ENCODE data around the gene VANGL1.
"Not testable (repeated sequence)": the region's sequence is repeated elsewhere in the genome, so short reads cannot be mapped to it uniquely, and the experiment has no call there.

VANGL1 gene

GRCh38 chr1:115641762-115642167 lies at the start of gene VANGL1:
Gene VANGL1, plus strand, starts transcription at chr1:115641970. Its CDS starts 9,444 bp downstream, at chr1:115651414.
- DNase-seq (ENCODE audit: low read depth in 2 of 2, low spot score in 1 of 2) = no peak

DNA sequence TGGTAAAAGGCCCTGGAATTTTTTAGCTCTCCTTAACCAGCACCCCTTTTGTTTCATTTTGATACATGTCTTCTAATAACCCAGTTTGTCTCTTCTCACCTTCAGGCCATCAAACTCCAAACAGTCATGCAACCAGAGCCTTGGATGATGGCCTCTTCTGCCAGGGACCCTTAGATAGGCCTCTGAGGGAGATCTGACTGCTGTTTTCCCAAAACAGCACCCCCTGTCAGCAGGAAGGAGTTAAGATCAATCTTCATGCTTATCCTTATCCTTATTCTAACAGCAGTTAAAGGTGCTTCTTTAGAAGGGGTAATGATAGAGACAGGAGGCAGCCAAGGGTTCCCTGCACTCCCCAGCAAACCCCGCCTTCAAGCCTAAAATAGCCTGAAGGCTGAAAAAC lies 49.5 kb upstream of the VANGL1 start:
- DNase-seq (ENCODE audit: low read depth in 2 of 2, low spot score in 1 of 2) = no peak

DNA sequence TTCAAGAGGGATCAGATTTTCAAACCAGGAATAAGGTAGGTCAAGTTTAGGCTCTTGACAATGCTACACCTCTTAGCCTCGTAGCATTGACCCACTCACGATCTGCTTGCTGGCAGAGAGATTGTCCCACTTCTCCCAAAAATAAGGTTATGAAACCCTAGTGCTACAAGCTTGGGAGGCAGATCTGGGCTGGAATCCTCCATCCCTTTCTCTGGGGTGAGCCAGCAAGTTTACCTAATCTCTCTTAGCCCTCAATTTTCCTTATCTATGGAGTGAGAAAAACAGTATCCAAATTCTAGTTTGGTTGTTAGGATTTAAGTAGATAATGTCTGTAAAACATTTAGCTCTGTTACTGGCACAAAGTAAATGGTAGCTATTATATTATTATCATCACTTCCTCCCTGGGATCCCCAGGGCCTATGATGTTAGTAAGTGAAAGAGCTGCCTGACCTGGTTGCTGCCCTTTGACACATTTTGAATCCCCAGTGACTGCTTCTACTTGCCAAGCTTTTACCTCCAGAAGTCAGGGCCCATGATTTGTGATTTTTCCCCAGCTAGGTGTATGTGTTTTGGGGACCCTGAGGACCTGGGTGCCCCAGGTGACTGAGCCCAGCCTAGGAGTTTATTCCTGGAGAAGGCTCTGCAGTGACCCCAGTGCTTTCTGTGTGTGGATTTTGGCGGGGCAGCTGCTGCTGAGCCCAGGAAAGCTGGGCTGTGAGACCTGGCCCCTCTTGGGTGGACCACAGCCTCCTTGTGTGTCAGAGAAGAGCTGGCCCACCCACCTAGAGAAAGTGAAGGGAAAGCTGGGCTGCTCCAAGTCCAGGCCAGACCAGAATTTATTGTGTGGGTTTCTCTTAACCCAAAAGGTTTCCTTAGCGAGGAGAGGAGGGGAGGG lies 48.2 kb upstream of the VANGL1 start:
- no peak for DNase-seq (ENCODE audit: low read depth in 2 of 2, low spot score in 1 of 2)

- no peak for DNase-seq (ENCODE audit: low read depth in 2 of 2, low spot score in 1 of 2)
Measured at GRCh38 chr1:115594600-115594999, 47.2 kb upstream of the VANGL1 start.

- peak; percentile 4 to 45 for DNase-seq (ENCODE audit: low read depth in 2 of 2, low spot score in 1 of 2)
Measured at GRCh38 chr1:115595279-115596079, 46.3 kb upstream of the VANGL1 start.

DNA sequence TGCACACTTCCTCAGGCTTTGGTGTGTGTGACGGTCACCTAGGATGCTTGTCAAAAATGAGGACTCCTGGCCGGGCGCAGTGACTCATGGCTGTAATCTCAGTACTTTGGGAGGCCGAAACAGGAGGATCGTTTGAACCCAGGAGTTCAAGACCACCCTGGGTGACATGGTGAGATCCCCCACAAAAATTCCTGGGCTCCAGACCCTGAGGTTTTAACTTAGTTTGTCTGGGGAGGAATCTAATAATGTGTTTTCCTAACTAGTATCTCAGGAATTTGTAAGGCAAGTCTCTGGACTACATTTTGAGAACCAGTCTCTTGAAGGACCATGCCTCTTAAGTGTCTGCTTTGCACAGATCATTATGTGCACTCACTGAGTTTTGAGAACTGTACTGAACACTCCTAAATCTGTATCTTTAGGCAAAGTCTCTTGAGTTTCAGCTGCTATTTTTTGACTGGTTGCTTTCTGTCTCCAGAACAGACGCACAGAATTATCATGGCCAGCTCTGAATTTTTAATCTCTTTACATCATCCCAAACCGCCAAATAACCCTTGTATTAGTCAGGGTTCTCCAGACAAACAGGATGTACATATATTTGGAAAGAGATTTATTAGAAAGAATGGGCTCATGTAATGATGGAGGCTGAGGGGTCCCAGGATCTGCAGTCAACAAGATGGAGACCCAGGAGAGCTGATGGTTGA lies 45.5 kb upstream of the VANGL1 start:
- no peak for DNase-seq (ENCODE audit: low read depth in 2 of 2, low spot score in 1 of 2)

- DNase-seq (ENCODE audit: low read depth in 2 of 2, low spot score in 1 of 2) = no peak
Measured at GRCh38 chr1:115604508-115604907, 37.3 kb upstream of the VANGL1 start.

- DNase-seq (ENCODE audit: low read depth in 2 of 2, low spot score in 1 of 2) = no peak
Measured at GRCh38 chr1:115606305-115606704, 35.5 kb upstream of the VANGL1 start.

DNA sequence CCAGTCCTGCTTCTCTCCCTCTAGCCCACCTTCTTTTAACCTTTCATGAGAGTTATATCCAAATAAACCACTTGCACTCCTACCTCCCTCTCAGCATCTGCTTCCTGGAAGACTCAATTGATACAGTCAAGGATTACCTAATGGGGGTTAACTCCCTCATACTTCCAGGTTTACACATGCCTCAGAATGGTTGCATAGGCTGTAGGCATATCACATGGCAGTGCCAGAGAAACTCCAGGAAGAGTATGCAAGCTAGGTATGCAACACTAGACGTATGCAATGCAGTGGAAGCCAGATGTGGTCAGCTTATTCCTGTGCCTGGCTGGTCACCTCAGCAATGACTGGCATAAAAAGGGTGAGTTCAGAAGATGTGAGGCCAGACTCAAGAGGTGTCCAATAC lies 32.7 kb upstream of the VANGL1 start:
- no peak for DNase-seq (ENCODE audit: low read depth in 2 of 2, low spot score in 1 of 2)

DNA sequence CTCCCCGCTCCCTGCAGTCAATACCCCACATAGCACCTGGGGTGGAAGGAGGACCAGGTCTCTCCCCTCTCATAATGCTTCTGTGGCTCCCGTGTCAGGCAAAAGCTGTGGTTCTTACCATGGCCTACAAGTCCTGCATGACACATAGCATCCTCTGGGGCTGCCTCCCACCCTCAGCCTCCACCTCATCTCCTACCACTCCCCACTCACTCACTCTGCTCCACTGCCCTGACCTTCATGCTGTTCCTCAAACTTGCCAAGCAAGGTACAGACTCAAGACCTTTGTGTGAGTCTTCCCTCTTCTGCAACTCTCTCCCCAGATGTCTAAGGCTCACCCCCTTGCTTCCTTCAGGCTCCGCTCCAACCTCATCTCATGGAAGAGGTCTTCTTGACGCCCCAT lies 28.0 kb upstream of the VANGL1 start:
- no peak for DNase-seq (ENCODE audit: low read depth in 2 of 2, low spot score in 1 of 2)

DNA sequence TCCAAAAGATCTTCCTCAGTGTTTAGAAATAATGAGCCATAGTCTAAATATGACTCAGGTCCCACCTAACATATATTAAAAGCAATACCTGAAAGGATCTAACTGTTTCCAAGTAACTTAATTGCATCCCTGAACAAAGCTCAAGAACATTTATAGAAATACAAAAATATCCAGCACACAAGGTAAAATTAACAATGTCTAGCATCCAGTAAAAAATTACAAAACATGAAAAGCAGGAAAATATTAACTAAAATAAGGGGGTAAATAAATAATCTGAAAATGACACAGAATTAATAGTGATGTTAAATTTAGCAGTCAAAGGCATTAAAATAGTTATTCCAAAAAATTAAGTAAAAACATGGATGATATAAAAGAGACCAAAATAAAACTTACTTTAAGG lies 21.3 kb upstream of the VANGL1 start:
- no peak for DNase-seq (ENCODE audit: low read depth in 2 of 2, low spot score in 1 of 2)

DNA sequence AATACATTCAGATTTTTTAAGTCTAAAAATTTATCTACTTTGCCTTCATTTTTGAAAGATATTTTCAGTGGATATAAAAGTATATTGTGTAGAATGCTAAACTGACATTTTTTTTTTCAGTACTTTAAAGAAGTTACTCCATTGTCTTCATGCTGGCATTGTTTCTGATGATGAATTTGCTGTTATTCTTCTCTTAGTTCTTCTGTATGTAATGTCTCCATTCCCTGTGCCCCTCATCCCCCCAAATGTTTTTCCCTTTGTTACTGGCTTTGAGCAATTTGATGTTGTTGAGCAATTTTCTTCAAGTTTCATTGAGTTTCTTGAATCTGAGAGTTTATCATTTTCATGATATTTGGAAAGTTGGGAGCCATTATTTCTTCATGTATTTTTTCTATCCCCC lies 20.8 kb upstream of the VANGL1 start:
- DNase-seq (ENCODE audit: low read depth in 2 of 2, low spot score in 1 of 2) = no peak

DNA sequence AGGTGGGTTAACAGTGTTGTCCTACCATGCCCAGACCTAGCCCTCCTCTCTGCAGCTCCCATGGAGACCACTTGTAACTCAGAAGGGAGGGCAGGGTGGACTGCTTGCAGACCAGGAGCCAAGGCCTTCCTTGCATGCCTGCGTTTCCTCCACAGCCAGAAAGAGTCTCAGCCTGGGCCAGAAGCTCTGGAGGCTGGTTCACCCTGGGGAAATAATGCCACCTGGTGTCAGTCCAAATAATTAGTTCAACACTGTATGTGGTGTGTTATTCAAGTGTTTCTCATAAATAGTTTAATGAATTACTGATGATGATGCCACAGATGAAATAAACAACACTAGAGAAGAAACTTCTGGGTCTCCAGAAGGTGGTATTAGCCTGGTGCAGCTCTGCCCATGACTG lies 16.9 kb upstream of the VANGL1 start:
- no peak for DNase-seq (ENCODE audit: low read depth in 2 of 2, low spot score in 1 of 2)

- DNase-seq (ENCODE audit: low read depth in 2 of 2, low spot score in 1 of 2) = no peak
Measured at GRCh38 chr1:115630342-115630741, 11.4 kb upstream of the VANGL1 start.

DNA sequence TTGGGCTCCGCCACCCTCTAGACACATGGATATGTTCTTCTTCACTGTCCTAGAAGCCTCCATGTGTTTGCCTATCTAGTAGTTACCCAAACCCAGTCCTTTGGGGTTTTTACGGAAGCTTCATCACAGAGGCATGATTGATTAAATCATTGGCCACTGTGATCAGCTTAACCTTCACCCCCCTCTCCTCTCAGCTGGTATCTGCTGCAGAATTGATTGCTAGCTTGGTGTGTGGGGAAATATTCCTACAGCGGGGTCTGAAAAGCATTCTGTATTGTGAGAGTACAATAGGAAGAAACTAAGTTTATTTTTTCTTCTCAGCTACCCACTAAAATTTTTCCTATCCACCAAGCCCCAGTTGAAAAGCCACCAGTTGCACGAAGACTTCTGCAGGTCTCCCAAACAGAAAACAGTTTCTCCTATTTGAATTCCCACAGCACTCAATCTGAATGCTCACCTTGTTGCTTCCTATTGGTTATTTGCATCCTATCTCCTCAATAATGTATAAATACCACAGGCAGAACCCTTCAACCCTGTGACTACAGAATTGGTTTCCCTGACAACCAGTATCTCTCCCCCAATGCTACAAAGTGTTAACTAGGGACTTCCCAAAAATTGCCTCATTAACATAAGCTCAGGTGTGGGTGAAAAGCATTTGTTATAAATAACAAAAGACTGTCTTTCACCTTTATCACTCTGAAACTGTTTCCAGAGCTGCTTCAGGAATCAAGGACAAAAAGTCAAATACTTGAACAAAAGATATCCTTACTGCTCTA lies 9.3 kb upstream of the VANGL1 start:
- no peak for DNase-seq (ENCODE audit: low read depth in 2 of 2, low spot score in 1 of 2)

- DNase-seq (ENCODE audit: low read depth in 2 of 2, low spot score in 1 of 2) = not testable (repeated sequence)
Measured at GRCh38 chr1:115633606-115634005, 8.2 kb upstream of the VANGL1 start.

DNA sequence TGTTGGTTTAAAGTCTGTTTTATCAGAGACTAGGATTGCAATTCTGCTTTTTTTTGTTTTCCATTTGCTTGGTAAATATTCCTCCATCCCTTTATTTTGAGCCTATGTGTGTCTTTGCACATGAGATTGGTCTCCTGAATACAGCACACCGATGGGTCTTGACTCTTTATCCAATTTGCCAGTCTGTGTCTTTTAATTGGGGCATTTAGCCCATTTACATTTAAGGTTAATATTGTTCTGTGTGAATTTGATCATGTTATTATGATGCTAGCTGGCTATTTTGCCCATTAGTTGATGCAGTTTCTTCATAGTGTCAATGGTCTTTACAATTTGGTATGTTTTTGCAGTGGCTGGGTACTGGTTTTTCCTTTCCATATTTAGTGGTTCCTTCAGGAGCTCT lies 4.5 kb upstream of the VANGL1 start:
- DNase-seq (ENCODE audit: low read depth in 2 of 2, low spot score in 1 of 2) = not testable (repeated sequence)

DNA sequence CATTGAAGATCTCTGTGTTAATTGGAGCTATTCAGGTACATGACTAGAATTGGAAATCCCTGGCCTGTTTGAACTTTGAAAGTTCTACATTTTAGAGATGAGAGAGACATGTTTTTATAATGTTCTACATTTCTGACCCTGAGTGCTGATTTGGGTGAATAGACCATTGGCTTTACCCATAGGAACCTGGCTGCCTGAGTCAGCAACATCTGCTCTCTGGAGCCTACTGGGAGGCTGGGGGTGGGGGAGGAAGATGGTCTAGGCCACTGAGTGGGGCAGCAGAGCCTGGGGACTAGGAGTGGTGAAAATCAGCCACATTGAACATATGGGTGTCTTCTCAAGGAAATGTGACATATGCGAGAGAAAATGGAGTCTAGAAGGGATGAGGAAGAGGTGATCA lies 1.4 kb upstream of the VANGL1 start:
- no peak for DNase-seq (ENCODE audit: low read depth in 2 of 2, low spot score in 1 of 2)

GRCh38 chr1:115642168-115643072 lies 650 bp downstream of the VANGL1 start:
- peak in 1 of 2 donors; percentile 26 for DNase-seq (ENCODE audit: low read depth in 2 of 2, low spot score in 1 of 2)

- no peak for DNase-seq (ENCODE audit: low read depth in 2 of 2, low spot score in 1 of 2)
Measured at GRCh38 chr1:115643225-115643624, 1.5 kb downstream of the VANGL1 start.
